Mucosa of descending colon (tissue), 3 donors: Measurements from ENCODE around the gene VIM. TPM values are rescaled to one million over a fixed set of nuclear protein-coding genes. Genes with fewer than 3 reads are reported as not detected.
A peak's percentile ranks its signal among the peaks of the same experiment; 100 is the strongest.

Source experiments
- ATAC-seq: fragments of 200-7000 bp; cut with Tn5 transposase; one replicate; pipeline ENCODE4 v1.9.1; 2020; ENCODE audit warnings: mild to moderate bottlenecking, moderate library complexity
- DNase-seq, 3 donors: peaks; one replicate each; pipeline ENCODE4 v3.0.0-alpha.2; 2020
- H3K36me3 ChIP-seq: fragments of 200-600 bp; one replicate; pipeline ENCODE4 v1.8.0; 2021; ENCODE audit warnings: low read depth, mild to moderate bottlenecking
- H3K4me1 ChIP-seq: fragments of 200-600 bp; one replicate; pipeline ENCODE4 v1.8.0; 2021; ENCODE audit warnings: low read depth, mild to moderate bottlenecking
- H3K4me3 ChIP-seq: fragments of 200-600 bp; one replicate; pipeline ENCODE4 v1.8.0; 2021; ENCODE audit warnings: mild to moderate bottlenecking
- H3K9me3 ChIP-seq: fragments of 200-600 bp; one replicate; pipeline ENCODE4 v1.8.0; 2021; ENCODE audit warnings: mild to moderate bottlenecking
- intact Hi-C, 2 donors: fragments of 100-400 bp; cut with DNase I in 1 of 2; cut with micrococcal nuclease in 1 of 2; formaldehyde crosslinking; loops; one replicate each; pipeline versions ENCODE4 v1.11.0 to v1.11.1; 2022; cut with DNase I, micrococcal nuclease
- total RNA-seq, 3 donors: library from RNA; stranded (reverse); fragmentation: NEBNext Ultra II Directional in 2 of 3; extraction: Animal tissue kit (Norgen Biotek cat#: 25700) in 2 of 3; gene quantifications; one replicate each; pipeline versions ENCODE4 v1.2.1 to v1.2.4, GENCODE V29; 2021 to 2023
- TF ChIP-seq, protein P1 (sequence below): fragments of 200-600 bp; IDR thresholded peaks from one replicate; pipeline ENCODE4 v1.8.0; 2022; ENCODE audit warnings: antibody characterized with exemption, mild to moderate bottlenecking
- donor health status: DM: no; HTN: no; CAD: no; lungs with moderate emphysema.
- donor health status: DM: no; HTN: no; CAD: no.
- donor health status: DM: no; HTN: yes; CAD: no.

VIM gene
- total RNA-seq, 3 donors from 2014 or later, result 128 to 550 (median 355) TPM

DNA sequence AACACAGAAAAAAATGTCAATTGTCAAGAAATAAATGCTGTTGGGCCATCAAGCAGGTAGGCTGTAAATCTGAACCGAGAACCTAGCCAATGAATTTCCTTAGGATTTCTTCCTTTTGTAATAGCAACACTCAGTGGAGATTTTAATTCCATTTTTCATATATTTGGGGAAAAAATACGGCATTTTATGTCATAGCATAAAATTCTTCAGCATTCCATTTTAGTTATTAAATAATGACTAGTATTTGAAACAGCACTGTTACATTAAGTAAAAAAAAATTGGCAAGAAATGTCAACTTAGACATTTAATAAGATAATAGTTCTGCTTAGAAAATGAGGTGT is 12.3 kb upstream of the VIM start:
- TF ChIP-seq, protein P1, sequence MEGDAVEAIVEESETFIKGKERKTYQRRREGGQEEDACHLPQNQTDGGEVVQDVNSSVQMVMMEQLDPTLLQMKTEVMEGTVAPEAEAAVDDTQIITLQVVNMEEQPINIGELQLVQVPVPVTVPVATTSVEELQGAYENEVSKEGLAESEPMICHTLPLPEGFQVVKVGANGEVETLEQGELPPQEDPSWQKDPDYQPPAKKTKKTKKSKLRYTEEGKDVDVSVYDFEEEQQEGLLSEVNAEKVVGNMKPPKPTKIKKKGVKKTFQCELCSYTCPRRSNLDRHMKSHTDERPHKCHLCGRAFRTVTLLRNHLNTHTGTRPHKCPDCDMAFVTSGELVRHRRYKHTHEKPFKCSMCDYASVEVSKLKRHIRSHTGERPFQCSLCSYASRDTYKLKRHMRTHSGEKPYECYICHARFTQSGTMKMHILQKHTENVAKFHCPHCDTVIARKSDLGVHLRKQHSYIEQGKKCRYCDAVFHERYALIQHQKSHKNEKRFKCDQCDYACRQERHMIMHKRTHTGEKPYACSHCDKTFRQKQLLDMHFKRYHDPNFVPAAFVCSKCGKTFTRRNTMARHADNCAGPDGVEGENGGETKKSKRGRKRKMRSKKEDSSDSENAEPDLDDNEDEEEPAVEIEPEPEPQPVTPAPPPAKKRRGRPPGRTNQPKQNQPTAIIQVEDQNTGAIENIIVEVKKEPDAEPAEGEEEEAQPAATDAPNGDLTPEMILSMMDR, result no peak
- Histone ChIP-seq H3K4me3 (no peak overlapping the region), H3K36me3 (no peaks in the 10 kb centered on the region), H3K9me3 (no peaks in the 10 kb centered on the region), H3K4me1 (no peaks in the 10 kb centered on the region)
- ATAC-seq, result no peak
- no peak for DNase-seq
- intact Hi-C loops, result no loop called here

DNA sequence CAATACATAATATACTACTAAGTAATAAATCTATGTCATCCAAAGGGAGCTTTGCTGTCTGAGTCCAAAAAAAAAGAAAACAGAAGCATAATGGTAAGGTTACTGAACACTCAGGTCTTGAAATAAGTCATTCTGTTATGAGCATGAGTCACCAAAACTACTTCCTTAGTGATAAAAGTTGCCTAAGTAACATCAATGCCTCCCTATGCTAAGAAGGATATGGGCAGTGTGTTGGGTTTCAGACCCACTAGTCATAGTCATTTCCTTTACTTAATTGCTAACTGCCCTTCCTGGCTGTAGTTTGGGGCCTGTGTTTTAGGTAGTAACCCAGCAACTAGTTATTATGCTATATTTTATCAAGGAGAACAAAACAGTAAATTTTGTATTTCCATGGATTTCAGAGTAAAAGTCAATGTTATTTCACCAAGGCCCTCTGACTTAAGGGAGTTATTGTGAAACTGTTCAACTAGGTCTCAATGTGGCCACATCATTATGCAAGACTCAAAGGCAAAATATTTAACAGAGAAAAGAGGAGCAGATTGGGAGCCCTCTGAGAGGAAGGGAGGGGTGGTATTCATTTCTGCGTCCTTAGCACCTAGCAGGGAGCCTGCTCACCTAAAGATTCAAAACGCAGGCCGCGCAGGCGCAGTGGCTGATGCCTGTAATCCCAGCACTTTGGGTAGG is 11.7 kb upstream of the VIM start:
- no peak overlapping the region for H3K4me3 ChIP-seq
- peak; percentile 98 for ATAC-seq
- H3K36me3 ChIP-seq, result no peaks in the 10 kb centered on the region
- H3K9me3 ChIP-seq, result no peaks in the 10 kb centered on the region
- intact Hi-C loops, result no loop called here
- DNase-seq, result no peak
- TF ChIP-seq, protein P1, result no peak
- H3K4me1 ChIP-seq, result no peaks in the 10 kb centered on the region

DNA sequence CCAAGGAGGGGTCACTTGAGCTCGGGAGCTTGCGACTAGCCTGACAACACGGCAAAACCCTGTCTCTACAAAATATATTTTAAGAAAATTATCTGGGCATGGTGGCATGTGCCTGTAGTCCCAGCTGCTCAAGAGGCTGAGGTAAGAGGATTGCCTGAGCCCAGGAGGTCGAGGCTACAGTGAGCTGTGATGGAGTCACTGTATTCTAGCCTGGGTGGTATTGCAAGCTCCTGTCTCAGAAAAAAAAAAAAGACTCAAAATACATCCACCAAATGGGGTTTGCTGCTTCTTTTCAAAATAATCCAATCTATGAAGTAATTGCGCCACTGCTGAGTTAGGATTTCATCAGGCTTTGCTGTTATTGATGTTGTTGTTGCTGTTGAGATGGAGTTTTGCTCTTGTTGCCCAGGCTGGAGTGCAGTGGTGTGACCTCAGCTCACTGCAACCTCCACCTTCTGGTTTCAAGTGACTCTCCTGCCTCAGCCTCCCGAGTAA is 11.1 kb upstream of the VIM start:
- no peak overlapping the region for H3K4me3 ChIP-seq
- intact Hi-C loops, result no loop called here
- no peaks in the 10 kb centered on the region for H3K36me3 ChIP-seq
- H3K4me1 ChIP-seq, result no peaks in the 10 kb centered on the region
- ATAC-seq (no peak), DNase-seq (no peak)
- H3K9me3 ChIP-seq, result no peaks in the 10 kb centered on the region
- TF ChIP-seq, protein P1, result no peak

GRCh38 chr10:17217631-17218232 is 10.3 kb upstream of the VIM start:
- Histone ChIP-seq H3K4me3 (no peak overlapping the region), H3K9me3 (no peaks in the 10 kb centered on the region), H3K4me1 (no peaks in the 10 kb centered on the region), H3K36me3 (no peaks in the 10 kb centered on the region)
- ATAC-seq (no peak), DNase-seq (no peak)
- intact Hi-C loops, result no loop called here
- TF ChIP-seq, protein P1, result no peak

DNA sequence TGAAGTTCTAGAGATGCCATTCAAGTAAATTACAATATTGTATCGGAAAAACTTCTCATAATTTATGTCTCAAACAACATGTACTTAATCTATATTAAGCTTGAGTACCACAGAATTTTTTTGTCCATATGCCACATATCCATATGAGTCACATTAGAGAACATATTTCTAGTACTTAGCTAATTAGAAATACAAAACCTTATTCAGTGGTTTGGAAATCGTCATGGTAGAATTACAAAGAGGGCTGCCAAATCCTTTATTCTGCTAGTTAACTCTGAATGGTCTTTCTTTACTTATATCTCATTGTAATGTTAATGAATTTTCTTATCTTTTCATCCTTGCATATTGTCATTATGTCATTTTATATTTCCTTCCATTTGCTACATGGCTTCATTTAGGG is 9.0 kb upstream of the VIM start:
- no peak for ATAC-seq
- no peaks in the 10 kb centered on the region for H3K4me1 ChIP-seq
- no peaks in the 10 kb centered on the region for H3K9me3 ChIP-seq
- no peak for DNase-seq
- H3K36me3 ChIP-seq, result no peaks in the 10 kb centered on the region
- intact Hi-C loops, result no loop called here
- H3K4me3 ChIP-seq, result no peak overlapping the region
- TF ChIP-seq, protein P1, result no peak
